HEK293 (cell line): ENCODE measurements around the gene YWHAG.
A peak's percentile ranks its signal among the peaks of the same experiment; 100 is the strongest.

Source experiments
- BCL11B ChIP-seq: fragments of 450-650 bp; formaldehyde crosslinking; IDR thresholded peaks from 2 replicates; pipeline ENCODE4 v1.5.1; 2016; ENCODE audit warnings: low read depth, missing biosample characterization, missing genetic modification characterization
- KLF1 ChIP-seq: fragments of 450-650 bp; formaldehyde crosslinking; IDR thresholded peaks from 2 replicates; pipeline ENCODE4 v1.5.1; 2016; ENCODE audit warnings: missing biosample characterization, missing genetic modification characterization
- KLF10 ChIP-seq: fragments of 450-650 bp; IDR thresholded peaks from 2 replicates; pipeline ENCODE4 v1.5.1; 2018; ENCODE audit warnings: missing biosample characterization, mild to moderate bottlenecking, missing genetic modification characterization
- KLF16 ChIP-seq: fragments of 450-650 bp; formaldehyde crosslinking; IDR thresholded peaks from 2 replicates; pipeline ENCODE4 v1.5.1; 2017; ENCODE audit warnings: missing biosample characterization, missing genetic modification characterization
- MYNN ChIP-seq: fragments of 450-650 bp; formaldehyde crosslinking; IDR thresholded peaks from 2 replicates; pipeline ENCODE4 v1.5.1; 2016; ENCODE audit warnings: missing biosample characterization, missing genetic modification characterization, borderline replicate concordance
- REPIN1 ChIP-seq: fragments of 450-650 bp; formaldehyde crosslinking; IDR thresholded peaks from 2 replicates; pipeline ENCODE4 v1.5.1; 2017; ENCODE audit warnings: missing biosample characterization, missing genetic modification characterization, low read depth
- SCRT1 ChIP-seq: fragments of 450-650 bp; formaldehyde crosslinking; IDR thresholded peaks from 2 replicates; pipeline ENCODE4 v1.5.1; 2016; ENCODE audit warnings: missing biosample characterization, missing genetic modification characterization, borderline replicate concordance
- SP2 ChIP-seq: fragments of 450-650 bp; formaldehyde crosslinking; IDR thresholded peaks from 2 replicates; pipeline ENCODE4 v1.5.1; 2016; ENCODE audit warnings: missing biosample characterization, missing genetic modification characterization
- WT1 ChIP-seq: fragments of 450-650 bp; formaldehyde crosslinking; IDR thresholded peaks from 2 replicates; pipeline ENCODE4 v1.5.1; 2016; ENCODE audit warnings: missing biosample characterization, missing genetic modification characterization
- YY2 ChIP-seq: fragments of 450-650 bp; formaldehyde crosslinking; IDR thresholded peaks from 2 replicates; pipeline ENCODE4 v1.5.1; 2016; ENCODE audit warnings: missing biosample characterization, missing genetic modification characterization
- ZBTB20 ChIP-seq: fragments of 450-650 bp; formaldehyde crosslinking; IDR thresholded peaks from 2 replicates; pipeline ENCODE4 v1.5.1; 2016; ENCODE audit warnings: missing biosample characterization, missing genetic modification characterization
- ZNF10 ChIP-seq: fragments of 450-650 bp; formaldehyde crosslinking; IDR thresholded peaks from 2 replicates; pipeline ENCODE4 v1.5.1; 2017; ENCODE audit warnings: missing biosample characterization, missing genetic modification characterization
- ZNF138 ChIP-seq: fragments of 450-650 bp; formaldehyde crosslinking; IDR thresholded peaks from 2 replicates; pipeline ENCODE4 v1.5.1; 2016; ENCODE audit warnings: missing biosample characterization, missing genetic modification characterization, borderline replicate concordance
- ZNF140 ChIP-seq: fragments of 450-650 bp; formaldehyde crosslinking; IDR thresholded peaks from 2 replicates; pipeline ENCODE4 v1.5.1; 2016; ENCODE audit warnings: missing biosample characterization, missing genetic modification characterization
- ZNF19 ChIP-seq: fragments of 450-650 bp; formaldehyde crosslinking; IDR thresholded peaks from 2 replicates; pipeline ENCODE4; 2016; ENCODE audit warnings: missing biosample characterization, missing genetic modification characterization, low read depth
- ZNF214 ChIP-seq: fragments of 450-650 bp; formaldehyde crosslinking; IDR thresholded peaks from 2 replicates; pipeline ENCODE4 v1.5.1; 2017; ENCODE audit warnings: missing biosample characterization, mild to moderate bottlenecking, missing genetic modification characterization, borderline replicate concordance
- ZNF223 ChIP-seq: fragments of 450-650 bp; formaldehyde crosslinking; IDR thresholded peaks from 2 replicates; pipeline ENCODE4 v1.5.1; 2016; ENCODE audit warnings: missing biosample characterization, missing genetic modification characterization
- ZNF311 ChIP-seq: fragments of 450-650 bp; formaldehyde crosslinking; IDR thresholded peaks from 2 replicates; pipeline ENCODE4 v1.5.1; 2017; ENCODE audit warnings: missing biosample characterization, missing genetic modification characterization, borderline replicate concordance
- ZNF341 ChIP-seq: fragments of 450-650 bp; formaldehyde crosslinking; IDR thresholded peaks from 2 replicates; pipeline ENCODE4; 2016; ENCODE audit warnings: low read depth, missing biosample characterization, missing genetic modification characterization
- ZNF37A ChIP-seq: fragments of 450-650 bp; IDR thresholded peaks from 2 replicates; pipeline ENCODE4 v1.5.1; 2018; ENCODE audit warnings: missing biosample characterization, missing genetic modification characterization
- ZNF423 ChIP-seq: fragments of 450-650 bp; formaldehyde crosslinking; IDR thresholded peaks from 2 replicates; pipeline ENCODE4 v1.5.1; 2016; ENCODE audit warnings: missing biosample characterization, missing genetic modification characterization
- ZNF48 ChIP-seq: fragments of 450-650 bp; formaldehyde crosslinking; IDR thresholded peaks from 2 replicates; pipeline ENCODE4 v1.5.1; 2016; ENCODE audit warnings: missing biosample characterization, missing genetic modification characterization
- ZNF529 ChIP-seq: fragments of 450-650 bp; formaldehyde crosslinking; IDR thresholded peaks from 2 replicates; pipeline ENCODE4 v1.5.1; 2017; ENCODE audit warnings: missing genetic modification characterization, missing biosample characterization; ENCODE audit not compliant: insufficient replicate concordance
- ZNF555 ChIP-seq: fragments of 450-650 bp; formaldehyde crosslinking; conservative IDR thresholded peaks from 2 replicates; pipeline ENCODE4 v1.5.1; 2017; ENCODE audit warnings: missing biosample characterization, mild to moderate bottlenecking, missing genetic modification characterization, inconsistent platforms
- ZNF561 ChIP-seq: fragments of 450-650 bp; IDR thresholded peaks from 2 replicates; pipeline ENCODE4 v1.5.1; 2018; ENCODE audit warnings: missing biosample characterization, missing genetic modification characterization, borderline replicate concordance
- ZNF654 ChIP-seq: fragments of 450-650 bp; formaldehyde crosslinking; IDR thresholded peaks from 2 replicates; pipeline ENCODE4 v1.5.1; 2016; ENCODE audit warnings: low read depth, missing biosample characterization, missing genetic modification characterization
- ZNF658 ChIP-seq: fragments of 450-650 bp; formaldehyde crosslinking; IDR thresholded peaks from 2 replicates; pipeline ENCODE4; 2016; ENCODE audit warnings: missing biosample characterization, missing genetic modification characterization
- ZNF677 ChIP-seq: fragments of 450-650 bp; IDR thresholded peaks from 2 replicates; pipeline ENCODE4 v1.5.0; 2018; ENCODE audit warnings: missing biosample characterization, mild to moderate bottlenecking, missing genetic modification characterization, moderate library complexity
- ZNF707 ChIP-seq: fragments of 450-650 bp; formaldehyde crosslinking; IDR thresholded peaks from 2 replicates; pipeline ENCODE4 v1.5.1; 2016; ENCODE audit warnings: missing biosample characterization, missing genetic modification characterization
- ZNF747 ChIP-seq: fragments of 450-650 bp; formaldehyde crosslinking; IDR thresholded peaks from 2 replicates; pipeline ENCODE4 v1.5.1; 2016; ENCODE audit warnings: missing biosample characterization, missing genetic modification characterization
- ZNF776 ChIP-seq: fragments of 450-650 bp; formaldehyde crosslinking; IDR thresholded peaks from 2 replicates; pipeline ENCODE4 v1.5.0; 2017; ENCODE audit warnings: missing biosample characterization, missing genetic modification characterization, borderline replicate concordance
- ZNF791 ChIP-seq: fragments of 450-650 bp; formaldehyde crosslinking; IDR thresholded peaks from 2 replicates; pipeline ENCODE4 v1.5.1; 2016; ENCODE audit warnings: missing biosample characterization, missing genetic modification characterization
- ZNF792 ChIP-seq: fragments of 450-650 bp; formaldehyde crosslinking; IDR thresholded peaks from 2 replicates; pipeline ENCODE4 v1.5.1; 2016; ENCODE audit warnings: missing biosample characterization, missing genetic modification characterization
- ZSCAN30 ChIP-seq: fragments of 450-650 bp; IDR thresholded peaks from 2 replicates; pipeline ENCODE4 v1.5.1; 2018; ENCODE audit warnings: missing biosample characterization, mild to moderate bottlenecking, missing genetic modification characterization, moderate library complexity
- TF ChIP-seq, protein P1 (sequence below): IDR thresholded peaks from 2 replicates; pipeline ENCODE4 v1.6.1; 2011; ENCODE audit warnings: mild to moderate bottlenecking, low read depth, low read length, borderline replicate concordance
- TF ChIP-seq, protein P2 (sequence below): fragments of 450-650 bp; formaldehyde crosslinking; optimal IDR thresholded peaks from 2 replicates; pipeline ENCODE3; 2016; ENCODE audit warnings: missing biosample characterization, mild to moderate bottlenecking, missing genetic modification characterization
- TF ChIP-seq, protein P3 (sequence below): fragments of 450-650 bp; formaldehyde crosslinking; IDR thresholded peaks from 2 replicates; pipeline ENCODE4 v1.5.1; 2017; ENCODE audit warnings: missing biosample characterization, missing genetic modification characterization
- TF ChIP-seq, protein P4 (sequence below): fragments of 450-650 bp; formaldehyde crosslinking; IDR thresholded peaks from 2 replicates; pipeline ENCODE4; 2016; ENCODE audit warnings: missing biosample characterization, missing genetic modification characterization

YWHAG gene

DNA sequence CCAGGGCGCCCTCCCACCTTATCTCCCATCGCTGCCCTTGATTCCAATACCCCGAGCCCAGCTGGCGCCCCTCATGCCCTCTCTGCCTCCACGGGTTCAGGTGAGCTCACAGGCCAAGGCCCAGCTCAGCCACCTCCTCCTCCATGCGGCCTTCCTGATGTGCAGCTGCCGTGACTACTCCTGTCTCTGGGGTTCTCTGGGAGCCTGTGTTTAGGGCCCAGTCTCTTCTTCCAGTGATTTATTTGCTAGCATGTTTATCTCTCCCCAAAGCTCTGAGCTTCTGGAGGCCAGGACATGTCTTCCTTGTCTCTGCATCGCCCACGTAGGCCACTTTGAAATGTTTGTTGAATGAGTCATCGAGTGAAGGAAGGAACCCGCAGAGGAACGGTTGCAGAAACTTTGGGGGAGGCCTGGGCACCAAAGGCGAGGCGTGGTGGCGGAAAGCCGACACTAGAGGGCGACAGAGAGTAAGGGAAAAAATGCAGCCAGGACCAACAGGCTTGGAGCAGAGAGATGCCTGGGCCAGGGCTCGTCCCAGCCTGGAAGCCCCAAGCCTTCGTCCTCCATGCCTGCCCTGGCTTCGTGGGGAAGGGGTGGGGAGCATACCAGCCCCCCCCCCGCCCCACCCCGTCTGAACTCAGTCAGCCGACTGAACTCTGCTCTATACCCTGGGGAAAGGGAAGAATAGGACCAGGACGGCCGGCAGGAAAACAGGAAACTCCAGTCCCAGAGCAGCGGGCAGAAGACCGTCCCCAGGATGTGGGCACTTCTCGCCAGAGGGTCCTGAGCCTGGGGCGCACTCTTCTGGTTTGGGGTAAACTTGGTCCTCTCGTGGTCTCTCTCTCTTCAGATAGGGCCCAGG, 67.2 kb downstream of the YWHAG start (continued):
- TF ChIP-seq, protein P1, sequence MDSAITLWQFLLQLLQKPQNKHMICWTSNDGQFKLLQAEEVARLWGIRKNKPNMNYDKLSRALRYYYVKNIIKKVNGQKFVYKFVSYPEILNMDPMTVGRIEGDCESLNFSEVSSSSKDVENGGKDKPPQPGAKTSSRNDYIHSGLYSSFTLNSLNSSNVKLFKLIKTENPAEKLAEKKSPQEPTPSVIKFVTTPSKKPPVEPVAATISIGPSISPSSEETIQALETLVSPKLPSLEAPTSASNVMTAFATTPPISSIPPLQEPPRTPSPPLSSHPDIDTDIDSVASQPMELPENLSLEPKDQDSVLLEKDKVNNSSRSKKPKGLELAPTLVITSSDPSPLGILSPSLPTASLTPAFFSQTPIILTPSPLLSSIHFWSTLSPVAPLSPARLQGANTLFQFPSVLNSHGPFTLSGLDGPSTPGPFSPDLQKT, result no peak
- TF ChIP-seq SP2 (tag by site-specific recombination) (no peak), YY2 (tag by site-specific recombination) (no peak), ZNF747 (tag by site-specific recombination) (no peak), ZNF791 (no peak), ZNF677 (tag by site-specific recombination) (no peak), ZNF658 (tag by site-specific recombination) (no peak), ZNF19 (no peak), ZNF311 (tag by site-specific recombination) (no peak), ZNF423 (tag by site-specific recombination) (no peak), ZNF561 (tag by site-specific recombination) (peak; percentile 29; the same call in 1 of the 2 replicates), ZNF10 (tag by site-specific recombination) (no peak), KLF16 (tag by site-specific recombination) (peak; percentile 55; the same call in 1 of the 2 replicates), BCL11B (tag by site-specific recombination) (no peak), ZNF776 (no peak), SCRT1 (tag by site-specific recombination) (peak; percentile 68; the same call in 1 of the 2 replicates), ZNF555 (tag by site-specific recombination) (no peak), ZNF138 (tag by site-specific recombination) (no peak), MYNN (tag by site-specific recombination) (no peak), ZNF48 (no peak), ZNF654 (tag by site-specific recombination) (peak; percentile 85), ZNF223 (no peak), ZNF792 (tag by site-specific recombination) (no peak), ZNF707 (tag by site-specific recombination) (no peak), ZNF140 (tag by site-specific recombination) (no peak), ZNF37A (tag by site-specific recombination) (no peak), ZNF214 (tag by site-specific recombination) (no peak), KLF1 (no peak), ZNF529 (tag by site-specific recombination) (no peak), ZNF341 (tag by site-specific recombination) (no peak), ZSCAN30 (peak; percentile 76), ZBTB20 (0 out of 2 replicates have a peak, but pooled peaks have one; percentile 30), REPIN1 (tag by site-specific recombination) (no peak; the same call in 1 of the 2 replicates), WT1 (tag by site-specific recombination) (no peak), KLF10 (tag by site-specific recombination) (no peak)
- TF ChIP-seq, protein P2, sequence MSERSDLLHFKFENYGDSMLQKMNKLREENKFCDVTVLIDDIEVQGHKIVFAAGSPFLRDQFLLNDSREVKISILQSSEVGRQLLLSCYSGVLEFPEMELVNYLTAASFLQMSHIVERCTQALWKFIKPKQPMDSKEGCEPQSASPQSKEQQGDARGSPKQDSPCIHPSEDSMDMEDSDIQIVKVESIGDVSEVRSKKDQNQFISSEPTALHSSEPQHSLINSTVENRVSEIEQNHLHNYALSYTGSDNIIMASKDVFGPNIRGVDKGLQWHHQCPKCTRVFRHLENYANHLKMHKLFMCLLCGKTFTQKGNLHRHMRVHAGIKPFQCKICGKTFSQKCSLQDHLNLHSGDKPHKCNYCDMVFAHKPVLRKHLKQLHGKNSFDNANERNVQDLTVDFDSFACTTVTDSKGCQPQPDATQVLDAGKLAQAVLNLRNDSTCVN (tag by site-specific recombination), result peak; percentile 18
- TF ChIP-seq, protein P3, sequence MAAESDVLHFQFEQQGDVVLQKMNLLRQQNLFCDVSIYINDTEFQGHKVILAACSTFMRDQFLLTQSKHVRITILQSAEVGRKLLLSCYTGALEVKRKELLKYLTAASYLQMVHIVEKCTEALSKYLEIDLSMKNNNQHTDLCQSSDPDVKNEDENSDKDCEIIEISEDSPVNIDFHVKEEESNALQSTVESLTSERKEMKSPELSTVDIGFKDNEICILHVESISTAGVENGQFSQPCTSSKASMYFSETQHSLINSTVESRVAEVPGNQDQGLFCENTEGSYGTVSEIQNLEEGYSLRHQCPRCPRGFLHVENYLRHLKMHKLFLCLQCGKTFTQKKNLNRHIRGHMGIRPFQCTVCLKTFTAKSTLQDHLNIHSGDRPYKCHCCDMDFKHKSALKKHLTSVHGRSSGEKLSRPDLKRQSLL, result no peak
- TF ChIP-seq, protein P4, sequence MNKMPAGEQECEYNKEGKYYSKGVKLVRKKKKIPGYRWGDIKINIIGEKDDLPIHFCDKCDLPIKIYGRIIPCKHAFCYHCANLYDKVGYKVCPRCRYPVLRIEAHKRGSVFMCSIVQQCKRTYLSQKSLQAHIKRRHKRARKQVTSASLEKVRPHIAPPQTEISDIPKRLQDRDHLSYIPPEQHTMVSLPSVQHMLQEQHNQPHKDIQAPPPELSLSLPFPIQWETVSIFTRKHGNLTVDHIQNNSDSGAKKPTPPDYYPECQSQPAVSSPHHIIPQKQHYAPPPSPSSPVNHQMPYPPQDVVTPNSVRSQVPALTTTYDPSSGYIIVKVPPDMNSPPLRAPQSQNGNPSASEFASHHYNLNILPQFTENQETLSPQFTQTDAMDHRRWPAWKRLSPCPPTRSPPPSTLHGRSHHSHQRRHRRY (tag by site-specific recombination), result no peak
